ENCODE data around the gene SHANK3. TPM values are rescaled to one million over a fixed set of nuclear protein-coding genes. Genes with fewer than 3 reads are reported as not detected.
A peak's percentile ranks its signal among the peaks of the same experiment; 100 is the strongest.

SHANK3 gene
- total RNA-seq, 1 donor from 2014 or later: 10.6 TPM

GRCh38 chr22:50627642-50628542 is 44.7 kb upstream of the SHANK3 start, which contains the start of gene ARSA:
Gene ARSA (minus strand): TSS chr22:50628152. CDS start chr22:50627779, 373 bp downstream.
- Histone ChIP-seq H3K27me3 (ENCODE audit: insufficient read depth, low read length) (no peaks in the 10 kb centered on the region), H3K27ac (ENCODE audit: low read depth, low read length) (no peak within 1 kb of the TSS), H3K4me1 (ENCODE audit: insufficient read depth, low read length) (peaks cover 13% of the 10 kb centered on the region), H3K4me2 (ENCODE audit: low read length) (peak within 1 kb of the TSS; percentile 100), H3K79me2 (ENCODE audit: insufficient read depth, low read length) (no peaks in the 10 kb centered on the region), H3K4me3 (ENCODE audit: insufficient read depth, low read depth, low read length) (peak within 1 kb of the TSS; percentile 73), H3K9me3 (ENCODE audit: insufficient read depth, low read depth, low read length) (no peaks in the 10 kb centered on the region), H2AFZ (ENCODE audit: low read depth, low read length) (peak within 1 kb of the TSS; percentile 92), H4K20me1 (ENCODE audit: insufficient read depth, low read length) (no peaks in the 10 kb centered on the region), H3K36me3 (ENCODE audit: insufficient read depth, low read length) (no peaks in the 10 kb centered on the region), H3K9ac (ENCODE audit: low read length) (peak within 1 kb of the TSS; percentile 79)
- Mint-ChIP-seq H3K9me3 (ENCODE audit: unreplicated experiment) (no peaks in the 10 kb centered on the region), H3K27me3 (ENCODE audit: low read depth, unreplicated experiment) (no peaks in the 10 kb centered on the region), H3K4me3 (ENCODE audit: unreplicated experiment) (peak within 1 kb of the TSS; percentile 92), H3K4me1 (ENCODE audit: low read depth, unreplicated experiment) (peaks cover 7% of the 10 kb centered on the region), H3K36me3 (ENCODE audit: low read depth, unreplicated experiment) (peaks cover 2% of the 10 kb centered on the region), H3K27ac (ENCODE audit: unreplicated experiment) (peak within 1 kb of the TSS; percentile 79)
- peak; percentile 68 for DNase-seq (ENCODE audit: low read depth)
- TF ChIP-seq, protein P1, sequence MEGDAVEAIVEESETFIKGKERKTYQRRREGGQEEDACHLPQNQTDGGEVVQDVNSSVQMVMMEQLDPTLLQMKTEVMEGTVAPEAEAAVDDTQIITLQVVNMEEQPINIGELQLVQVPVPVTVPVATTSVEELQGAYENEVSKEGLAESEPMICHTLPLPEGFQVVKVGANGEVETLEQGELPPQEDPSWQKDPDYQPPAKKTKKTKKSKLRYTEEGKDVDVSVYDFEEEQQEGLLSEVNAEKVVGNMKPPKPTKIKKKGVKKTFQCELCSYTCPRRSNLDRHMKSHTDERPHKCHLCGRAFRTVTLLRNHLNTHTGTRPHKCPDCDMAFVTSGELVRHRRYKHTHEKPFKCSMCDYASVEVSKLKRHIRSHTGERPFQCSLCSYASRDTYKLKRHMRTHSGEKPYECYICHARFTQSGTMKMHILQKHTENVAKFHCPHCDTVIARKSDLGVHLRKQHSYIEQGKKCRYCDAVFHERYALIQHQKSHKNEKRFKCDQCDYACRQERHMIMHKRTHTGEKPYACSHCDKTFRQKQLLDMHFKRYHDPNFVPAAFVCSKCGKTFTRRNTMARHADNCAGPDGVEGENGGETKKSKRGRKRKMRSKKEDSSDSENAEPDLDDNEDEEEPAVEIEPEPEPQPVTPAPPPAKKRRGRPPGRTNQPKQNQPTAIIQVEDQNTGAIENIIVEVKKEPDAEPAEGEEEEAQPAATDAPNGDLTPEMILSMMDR (IDR thresholded peaks at IDR 0.05; ENCODE audit: insufficient read depth, low read depth, low read length): no peak
- no peak for TF ChIP-seq EZH2 (IDR thresholded peaks at IDR 0.05; ENCODE audit: insufficient read depth, low read length)
- FAIRE-seq: no peak

DNA sequence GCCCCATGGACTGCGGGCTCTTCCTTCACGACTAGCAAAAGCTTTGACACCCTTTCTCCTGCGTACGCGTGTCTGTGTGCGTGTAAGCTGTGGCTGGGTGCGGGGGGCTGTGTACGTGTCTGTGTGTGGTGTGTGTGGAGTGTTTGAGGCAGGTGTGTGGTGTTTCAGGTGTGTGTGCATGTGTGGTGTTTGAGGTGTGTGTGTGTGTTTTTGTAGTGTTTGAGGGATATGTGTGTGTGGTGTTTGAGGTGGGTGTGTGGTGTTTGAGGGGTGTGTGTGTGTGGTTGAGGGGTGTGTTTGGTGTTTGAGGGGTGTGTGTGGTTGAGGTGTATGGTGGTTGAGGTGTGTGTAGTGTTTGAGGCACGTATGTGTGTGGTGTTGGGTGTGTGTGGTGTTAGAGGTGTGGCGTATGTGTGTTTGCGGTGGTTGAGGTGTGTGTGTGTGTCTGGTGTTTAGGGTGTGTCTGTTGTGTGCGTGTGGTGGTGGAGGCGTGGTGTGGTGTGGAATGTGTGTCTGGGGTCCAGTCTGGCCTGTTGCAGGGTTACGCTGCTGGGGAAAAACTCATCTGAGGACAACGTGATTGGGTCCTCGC is 44.0 kb upstream of the SHANK3 start:
- Histone ChIP-seq H3K9me3 (ENCODE audit: insufficient read depth, low read depth, low read length) (no peaks in the 10 kb centered on the region), H3K4me3 (ENCODE audit: insufficient read depth, low read depth, low read length) (peak overlapping the region; percentile 72), H2AFZ (ENCODE audit: low read depth, low read length) (peak overlapping the region; percentile 92), H3K27me3 (ENCODE audit: insufficient read depth, low read length) (no peaks in the 10 kb centered on the region), H3K9ac (ENCODE audit: low read length) (peak overlapping the region; percentile 79), H4K20me1 (ENCODE audit: insufficient read depth, low read length) (no peaks in the 10 kb centered on the region), H3K36me3 (ENCODE audit: insufficient read depth, low read length) (no peaks in the 10 kb centered on the region), H3K79me2 (ENCODE audit: insufficient read depth, low read length) (no peaks in the 10 kb centered on the region), H3K4me1 (ENCODE audit: insufficient read depth, low read length) (peaks cover 13% of the 10 kb centered on the region), H3K4me2 (ENCODE audit: low read length) (peak overlapping the region; percentile 100), H3K27ac (ENCODE audit: low read depth, low read length) (no peak overlapping the region)
- no peak for TF ChIP-seq EZH2 (IDR thresholded peaks at IDR 0.05; ENCODE audit: insufficient read depth, low read length)
- TF ChIP-seq, protein P1 (IDR thresholded peaks at IDR 0.05; ENCODE audit: insufficient read depth, low read depth, low read length): no peak
- no peaks in the 10 kb centered on the region for H3K9me3 Mint-ChIP-seq (ENCODE audit: unreplicated experiment)
- H3K4me1 Mint-ChIP-seq (ENCODE audit: low read depth, unreplicated experiment): peaks cover 7% of the 10 kb centered on the region
- peaks cover 2% of the 10 kb centered on the region for H3K36me3 Mint-ChIP-seq (ENCODE audit: low read depth, unreplicated experiment)
- FAIRE-seq (no peak), DNase-seq (ENCODE audit: low read depth) (no peak)
- H3K27ac Mint-ChIP-seq (ENCODE audit: unreplicated experiment): peak overlapping the region; percentile 79
- peak overlapping the region; percentile 92 for H3K4me3 Mint-ChIP-seq (ENCODE audit: unreplicated experiment)
- H3K27me3 Mint-ChIP-seq (ENCODE audit: low read depth, unreplicated experiment): no peaks in the 10 kb centered on the region
